Activated CD8-positive, alpha-beta memory T cell treated with anti-CD3 and anti-CD28 coated beads for 1 hour (primary cell): ENCODE measurements around the gene AGBL4.
"Not testable (repeated sequence)": the region's sequence is repeated elsewhere in the genome, so short reads cannot be mapped to it uniquely, and the experiment has no call there.

Experiments used
- DNase-seq, 2 donors: peaks; one replicate each; pipeline ENCODE4 v3.0.0-alpha.2; 2020; ENCODE audit warnings: low read depth in 1 of 2; ENCODE audit errors: extremely low read depth in 1 of 2

Gene AGBL4

DNA sequence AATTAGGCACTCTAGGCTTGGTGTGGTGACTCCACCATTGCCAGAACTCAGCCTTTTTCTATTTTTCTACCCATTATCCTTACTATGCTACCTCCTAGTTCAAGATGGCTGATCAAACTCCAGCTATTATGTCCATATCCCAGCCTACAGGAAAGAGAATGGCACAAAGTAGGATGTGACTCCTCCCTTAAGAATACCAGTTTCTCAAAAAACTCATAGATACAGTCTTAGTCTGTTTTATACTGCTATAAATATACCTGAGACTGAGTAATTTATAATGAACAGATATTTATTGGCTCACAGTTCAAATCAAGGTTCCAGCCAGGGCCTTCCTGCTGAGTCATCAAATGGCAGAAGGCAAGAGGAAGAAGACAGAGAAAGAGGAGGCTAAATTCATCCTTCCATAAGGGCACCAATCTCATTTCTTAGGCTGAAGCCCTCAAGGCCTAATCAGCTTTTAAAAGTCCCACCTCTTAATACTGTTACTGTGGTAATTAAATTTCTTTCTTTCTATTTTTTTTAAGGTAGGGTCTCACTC lies 704.3 kb downstream of the AGBL4 start:
- no peak for DNase-seq

DNA sequence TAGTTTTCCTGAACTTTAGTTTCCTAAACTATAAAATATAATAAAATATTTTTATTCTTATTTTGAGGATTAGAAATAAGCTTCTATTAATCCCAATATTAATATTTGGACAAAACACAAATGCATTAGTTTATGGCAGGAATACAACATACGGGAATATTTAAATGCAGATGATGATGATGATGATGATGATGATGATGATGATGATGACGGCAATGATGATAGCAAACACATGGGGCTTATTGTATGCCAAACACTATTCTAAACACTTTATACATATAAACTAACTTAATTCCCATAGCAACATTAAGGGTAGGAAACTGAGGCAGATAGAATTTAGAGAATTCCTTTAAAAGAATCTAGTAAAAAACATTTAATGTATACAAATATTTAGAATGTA lies 705.5 kb downstream of the AGBL4 start:
- no peak for DNase-seq

DNA sequence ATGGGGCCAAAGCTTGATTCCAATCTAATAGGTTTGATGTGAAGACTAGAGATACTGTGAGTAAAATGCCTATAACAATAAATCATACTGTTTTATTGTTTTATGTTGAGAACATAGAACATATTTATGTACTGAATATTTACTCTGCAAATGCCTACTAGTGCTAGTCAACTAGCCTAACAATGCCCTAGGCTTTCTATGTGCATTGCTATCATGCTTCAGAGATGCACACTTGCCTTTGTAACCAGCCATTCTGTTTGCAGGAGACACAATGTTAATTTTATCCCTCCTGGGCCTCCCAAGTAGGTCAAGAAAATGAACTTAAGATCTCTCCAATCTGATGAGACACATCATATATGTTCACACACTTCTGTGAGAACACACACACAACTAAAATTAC lies 716.3 kb downstream of the AGBL4 start:
- no peak for DNase-seq

DNA sequence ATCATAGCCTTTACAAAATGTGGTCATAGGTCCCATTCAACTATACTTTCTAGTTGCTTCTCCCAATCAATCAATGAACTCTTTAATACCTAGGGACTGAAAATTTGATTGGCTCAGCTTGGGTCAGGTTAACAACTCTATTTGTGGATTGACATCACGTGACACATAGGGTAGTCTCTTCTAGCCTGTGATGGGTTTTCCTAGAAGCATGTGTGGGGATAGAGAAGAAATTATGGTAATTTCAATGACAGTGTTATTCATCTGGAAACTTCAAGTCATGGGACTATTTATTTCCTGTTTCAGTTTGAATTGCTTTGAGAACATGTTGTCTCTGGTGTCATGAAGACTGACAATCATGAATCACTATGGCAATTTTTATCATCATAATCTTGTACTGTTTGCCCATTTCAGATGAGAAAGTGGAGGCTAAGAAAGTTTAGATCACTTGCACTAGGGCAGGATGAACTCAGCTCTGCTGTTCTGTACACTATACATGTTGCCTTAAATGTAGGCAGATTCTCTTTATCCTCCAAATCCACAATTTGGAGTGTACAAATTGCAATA lies 717.2 kb downstream of the AGBL4 start:
- no peak for DNase-seq

DNA sequence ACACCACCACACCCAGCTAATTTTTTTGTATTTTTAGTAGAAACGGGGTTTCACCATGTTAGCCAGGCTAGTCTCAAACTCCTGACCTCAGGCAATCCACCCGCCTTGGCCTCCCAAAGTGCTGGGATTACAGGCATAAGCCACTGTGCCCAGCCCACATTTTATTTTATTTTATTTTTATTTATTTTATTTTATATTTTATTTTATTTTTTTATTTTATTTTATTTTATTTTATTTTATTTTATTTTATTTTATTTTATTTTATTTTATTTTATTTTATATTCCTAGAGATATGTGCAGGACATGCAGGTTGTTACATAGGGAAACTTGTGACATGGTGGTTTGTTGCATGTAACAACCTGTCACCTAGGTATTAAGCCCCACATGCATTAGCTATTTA lies 721.4 kb downstream of the AGBL4 start:
- not testable (repeated sequence) for DNase-seq

DNA sequence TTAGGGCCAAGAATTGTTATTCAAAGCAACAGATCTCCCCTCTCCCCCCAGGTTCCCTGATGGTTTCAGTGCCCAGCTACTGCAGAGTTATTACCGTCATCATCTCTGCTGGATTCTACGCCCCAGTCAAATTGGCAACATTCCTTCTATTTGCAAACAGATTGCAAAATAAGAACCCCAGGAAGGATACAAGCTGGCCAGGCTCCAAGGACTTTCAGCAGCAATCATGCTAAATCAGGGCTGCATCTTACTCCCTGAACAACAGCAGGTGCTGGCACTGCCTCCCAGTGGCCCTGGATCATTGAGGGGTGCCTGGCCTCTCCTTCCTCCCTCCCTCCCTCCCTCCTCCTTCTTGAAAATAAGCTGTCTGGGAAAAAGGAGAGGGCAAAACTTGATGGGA lies 725.5 kb downstream of the AGBL4 start:
- DNase-seq, result no peak

DNA sequence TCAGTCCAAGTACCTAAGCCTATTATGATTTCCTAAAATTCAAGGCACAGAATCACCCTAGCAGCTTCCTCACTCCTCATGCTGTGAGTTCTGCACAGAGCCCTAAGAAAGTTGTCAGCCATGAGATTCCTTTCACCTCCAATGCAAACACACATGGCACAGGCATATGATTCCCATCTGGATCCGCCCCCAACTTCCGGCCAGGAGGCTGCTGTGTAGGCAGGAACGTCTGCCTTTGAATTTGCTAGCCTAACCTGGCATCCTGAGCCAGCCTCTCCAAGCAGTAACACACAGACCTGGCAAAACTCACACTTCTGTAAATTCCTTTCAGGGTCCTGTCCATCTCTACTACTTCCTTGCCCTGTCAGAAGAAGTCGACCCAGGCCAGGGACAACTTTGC lies 726.0 kb downstream of the AGBL4 start:
- no peak for DNase-seq

DNA sequence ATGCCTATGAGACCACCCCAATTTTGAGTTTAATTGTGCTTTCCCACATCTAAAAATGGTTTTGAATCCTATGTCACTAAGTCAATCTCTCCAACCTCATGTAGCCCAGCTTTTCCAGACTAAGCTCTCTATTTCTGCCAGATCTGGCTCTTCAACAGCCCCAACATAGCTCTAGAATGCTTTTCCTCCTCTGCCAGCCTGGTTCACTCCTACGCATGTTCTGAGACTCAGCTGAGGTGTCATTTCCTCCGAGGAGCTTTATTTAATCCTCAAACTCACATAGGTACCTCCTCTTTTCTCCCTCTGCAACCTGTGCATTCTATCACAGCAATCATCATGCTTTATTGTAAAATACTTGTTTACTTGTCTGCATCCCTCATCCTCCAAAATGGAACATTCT lies 729.2 kb downstream of the AGBL4 start:
- no peak for DNase-seq

DNA sequence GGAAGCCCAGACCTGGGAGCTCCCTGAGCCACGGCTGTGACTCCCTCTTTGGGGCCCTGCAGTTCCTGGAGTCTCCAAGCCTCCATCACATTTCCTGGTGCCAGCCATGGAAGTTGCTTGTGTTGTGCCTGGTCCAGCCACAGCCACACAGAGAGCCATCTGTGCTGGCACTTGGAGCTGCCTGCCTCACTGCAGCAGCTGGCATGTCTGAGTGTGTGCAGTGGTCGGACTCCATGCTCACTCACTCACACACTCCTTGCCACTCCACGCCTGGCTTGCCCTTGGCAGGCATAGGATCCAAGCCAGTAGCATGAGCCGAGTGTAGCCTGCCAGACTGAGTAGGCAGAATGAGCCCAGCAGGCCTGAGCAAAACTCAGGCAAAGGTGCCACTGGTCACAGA lies 730.7 kb downstream of the AGBL4 start:
- no peak for DNase-seq

DNA sequence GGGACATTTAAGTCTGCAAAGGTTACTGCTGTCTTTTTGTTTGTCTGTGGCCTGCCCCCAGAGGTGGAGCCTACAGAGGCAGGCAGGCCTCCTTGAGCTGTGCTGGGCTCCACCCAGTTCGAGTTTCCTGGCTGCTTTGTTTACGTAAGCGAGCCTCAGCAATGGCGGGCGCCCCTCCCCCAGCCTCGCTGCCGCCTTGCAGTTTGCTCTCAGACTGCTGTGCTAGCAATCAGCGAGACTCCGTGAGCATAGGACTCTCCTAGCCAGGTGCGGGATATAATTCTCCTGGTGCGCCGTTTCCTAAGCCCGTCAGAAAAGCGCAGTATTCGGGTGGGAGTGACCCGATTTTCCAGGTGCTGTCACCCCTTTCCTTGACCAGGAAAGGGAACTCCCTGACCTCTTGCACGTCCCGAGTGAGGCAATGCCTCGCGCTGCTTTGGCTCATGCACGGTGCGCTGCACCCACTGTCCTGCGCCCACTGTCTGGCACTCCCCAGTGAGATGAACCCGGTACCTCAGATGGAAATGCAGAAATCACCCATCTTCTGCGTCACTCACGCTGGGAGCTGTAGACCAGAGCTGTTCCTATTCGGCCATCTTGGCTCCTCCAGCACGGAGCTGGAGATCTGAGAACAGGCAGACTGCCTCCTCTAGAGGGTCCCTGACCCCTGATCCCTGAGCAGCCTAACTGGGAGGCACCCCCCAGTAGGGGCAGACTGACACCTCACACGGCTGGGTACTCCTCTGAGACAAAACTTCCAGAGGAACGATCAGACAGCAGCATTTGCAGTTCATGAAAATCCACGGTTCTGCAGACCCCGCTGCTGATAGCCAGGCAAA lies 766.3 kb downstream of the AGBL4 start:
- not testable (repeated sequence) for DNase-seq

DNA sequence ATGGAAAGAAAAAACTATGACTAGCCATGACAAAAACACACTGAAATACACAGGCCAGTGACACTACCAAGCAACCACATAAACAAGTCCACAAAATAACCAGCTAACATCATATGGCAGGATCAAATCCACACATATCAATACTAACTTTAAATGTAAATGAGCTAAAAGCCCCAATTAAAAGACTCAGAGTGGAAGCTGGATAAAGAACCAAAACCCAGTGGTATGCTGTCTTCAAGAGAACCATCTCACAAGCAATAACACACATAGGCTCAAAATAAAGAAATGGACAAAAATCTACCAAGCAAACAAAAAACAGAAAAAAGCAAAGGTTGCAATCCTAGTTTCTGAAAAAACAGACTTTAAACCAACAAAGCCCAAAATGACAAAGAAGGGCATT lies 770.8 kb downstream of the AGBL4 start:
- DNase-seq, result no peak

DNA sequence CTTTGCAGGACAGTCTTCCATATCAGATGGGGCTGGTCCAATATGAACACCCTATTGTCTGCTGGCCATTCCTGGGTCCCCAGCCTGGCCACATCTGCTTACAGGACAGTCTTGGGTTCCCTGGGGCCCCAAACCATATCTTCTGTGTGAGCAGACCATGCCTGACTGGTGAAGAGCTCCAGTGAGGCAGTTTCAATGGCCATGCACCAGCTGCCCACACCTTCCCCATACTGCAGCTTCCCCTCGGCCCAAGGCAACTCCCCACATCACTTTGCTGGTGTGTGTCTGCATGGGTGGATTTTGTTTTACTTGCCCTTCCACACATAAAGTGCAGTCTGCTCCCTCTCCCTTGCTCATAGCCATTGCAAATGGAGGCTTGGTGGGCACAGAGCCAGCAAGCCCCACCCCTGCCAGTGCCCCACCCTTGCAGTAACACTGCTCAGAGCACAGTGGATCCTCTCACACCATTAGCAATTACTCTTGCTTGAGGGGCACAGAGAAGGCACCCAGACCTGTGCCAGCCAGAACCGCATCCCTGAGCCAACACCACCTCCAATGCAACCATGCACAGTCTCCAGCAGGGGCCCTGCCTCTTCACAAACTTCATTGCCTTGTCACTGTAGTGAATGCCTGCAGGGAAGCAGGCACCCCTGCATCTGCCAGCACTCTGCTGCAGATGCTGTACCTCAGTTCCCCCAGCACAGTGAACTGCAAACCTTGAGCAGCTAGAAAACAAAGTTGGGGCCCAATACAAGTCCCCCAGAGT lies 772.6 kb downstream of the AGBL4 start:
- no peak for DNase-seq

DNA sequence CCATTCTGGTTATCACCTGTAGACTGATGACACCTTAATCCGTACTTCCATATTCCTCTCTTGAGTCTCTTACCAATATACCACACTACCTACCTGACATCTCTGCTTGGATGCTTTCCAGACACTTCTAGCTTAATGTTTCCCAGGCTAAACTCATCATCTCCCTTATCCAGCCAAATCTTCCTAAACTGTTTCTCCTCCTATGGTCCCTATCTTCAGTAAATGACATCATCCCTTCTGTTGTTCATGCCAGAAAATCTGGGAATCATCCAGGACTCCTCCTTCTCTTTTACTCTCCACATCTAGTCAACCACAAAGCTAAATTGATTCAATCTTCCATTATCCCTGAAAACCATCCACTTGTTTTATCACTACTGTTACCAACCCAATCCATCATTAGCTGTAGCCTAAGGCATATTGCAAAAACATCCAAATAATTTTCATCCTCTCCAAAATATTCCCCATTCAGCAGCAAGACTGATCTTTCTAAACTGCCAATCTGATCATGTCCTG lies 783.0 kb downstream of the AGBL4 start:
- no peak for DNase-seq

DNA sequence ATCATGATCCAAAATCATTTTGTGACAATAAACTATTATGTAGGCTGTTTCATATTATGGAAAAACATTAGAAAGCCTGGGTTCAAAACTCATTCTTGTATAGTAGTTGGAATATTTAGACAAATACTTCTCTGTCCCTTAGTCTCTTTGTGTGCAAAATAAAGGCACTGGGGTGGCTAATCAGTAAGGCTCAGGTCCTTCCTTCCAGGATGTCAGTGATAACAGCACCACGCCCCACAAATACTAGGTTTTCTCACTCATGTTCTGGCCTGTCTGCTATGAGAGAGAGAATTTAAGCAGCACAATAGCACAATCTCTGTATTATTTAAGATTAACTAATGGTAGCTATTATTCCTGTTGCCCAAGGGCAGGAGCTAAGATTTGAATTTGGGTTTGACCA lies 788.8 kb downstream of the AGBL4 start:
- no peak for DNase-seq

DNA sequence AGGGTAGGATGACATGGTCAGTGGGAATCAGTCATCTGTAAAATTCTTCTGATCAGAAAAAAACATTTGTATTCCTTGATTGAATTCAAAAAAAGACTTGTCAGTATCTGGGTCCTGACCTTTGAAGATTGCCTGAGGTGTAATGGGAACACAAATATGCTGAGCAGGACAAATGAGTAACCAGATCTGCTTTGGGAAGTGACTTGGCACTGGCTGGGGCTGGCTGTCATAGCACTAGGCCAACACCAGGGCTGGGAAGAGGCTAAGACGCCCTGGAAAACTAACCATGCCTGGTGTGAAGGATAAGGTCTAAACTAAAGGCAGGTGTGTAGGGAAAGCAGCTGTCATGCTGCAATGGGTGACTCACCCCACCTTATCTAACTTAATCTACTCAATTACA lies 794.2 kb downstream of the AGBL4 start:
- DNase-seq, result no peak

DNA sequence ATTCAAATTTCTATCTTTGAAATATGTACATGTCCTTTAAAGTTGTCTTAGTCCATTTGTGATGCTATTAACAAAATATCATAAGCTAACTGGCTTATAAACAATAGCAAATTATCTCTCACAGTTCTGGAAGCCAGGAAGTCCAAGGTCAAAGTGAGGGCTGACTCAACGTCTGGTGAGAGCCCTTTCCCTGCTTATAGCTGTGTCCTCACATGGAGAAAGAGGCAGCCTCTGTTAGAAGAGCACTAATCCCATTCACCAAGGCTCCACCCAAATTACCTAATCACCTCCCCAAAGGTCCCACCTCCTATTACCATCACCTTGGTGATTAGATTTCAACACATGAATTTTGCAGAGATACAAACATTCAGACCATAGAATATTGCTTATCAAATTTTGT lies 797.0 kb downstream of the AGBL4 start:
- no peak for DNase-seq

DNA sequence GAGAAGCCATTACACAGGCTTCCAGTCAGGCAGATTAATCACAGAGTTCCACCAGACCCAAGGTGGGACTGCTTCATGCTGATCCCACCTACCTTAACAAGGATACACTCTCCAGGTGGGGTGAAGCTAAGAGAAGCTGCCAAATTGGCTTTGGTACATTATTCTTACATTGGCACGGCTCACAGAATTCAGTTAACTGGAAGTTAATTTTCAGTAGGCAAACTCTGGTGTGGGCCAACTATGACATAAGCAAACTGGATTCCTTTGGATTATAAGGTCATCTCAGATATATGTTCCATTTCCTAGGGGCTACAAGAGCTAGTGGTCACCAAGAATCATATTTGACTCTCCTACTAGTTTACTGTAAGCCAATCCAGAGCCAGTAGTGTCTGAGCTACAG lies 798.3 kb downstream of the AGBL4 start:
- DNase-seq, result no peak

DNA sequence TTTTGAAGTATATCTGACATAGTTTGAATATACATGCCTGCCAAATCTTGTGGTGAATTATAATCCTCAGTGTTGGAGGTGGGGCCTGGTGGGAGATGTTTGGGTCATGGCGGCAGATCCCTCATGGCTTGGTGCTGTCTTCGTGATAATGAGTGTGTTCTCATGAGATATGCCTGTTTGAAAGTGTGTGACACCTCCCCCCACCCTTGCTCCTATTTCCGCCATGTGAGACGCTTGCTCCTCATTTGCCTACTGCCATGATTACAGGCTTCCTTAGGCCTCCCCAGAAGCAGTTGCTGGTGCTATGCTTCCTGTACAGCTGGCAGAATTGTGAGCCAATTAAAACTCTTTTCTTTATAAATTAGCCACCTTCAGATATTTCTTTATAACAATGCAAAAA lies 810.5 kb downstream of the AGBL4 start:
- DNase-seq, result no peak

DNA sequence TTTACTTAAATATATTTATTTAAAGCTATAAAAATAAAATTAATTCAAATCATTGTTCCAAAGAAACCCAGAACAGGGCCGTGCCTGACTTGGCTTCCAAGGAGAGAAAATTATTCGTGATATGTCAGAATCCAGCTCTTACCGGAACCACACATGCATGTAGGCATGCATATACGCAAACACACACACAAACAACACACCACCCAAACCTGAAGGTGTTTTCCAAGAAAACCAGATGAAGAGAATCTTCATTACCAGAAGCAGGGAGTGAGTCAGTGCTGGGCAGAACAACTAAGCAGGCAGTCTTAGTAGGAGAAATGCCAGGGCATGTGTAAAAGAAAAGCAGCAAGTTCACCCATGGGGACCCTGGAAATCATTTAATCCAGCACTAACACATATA lies 815.0 kb downstream of the AGBL4 start:
- no peak for DNase-seq

DNA sequence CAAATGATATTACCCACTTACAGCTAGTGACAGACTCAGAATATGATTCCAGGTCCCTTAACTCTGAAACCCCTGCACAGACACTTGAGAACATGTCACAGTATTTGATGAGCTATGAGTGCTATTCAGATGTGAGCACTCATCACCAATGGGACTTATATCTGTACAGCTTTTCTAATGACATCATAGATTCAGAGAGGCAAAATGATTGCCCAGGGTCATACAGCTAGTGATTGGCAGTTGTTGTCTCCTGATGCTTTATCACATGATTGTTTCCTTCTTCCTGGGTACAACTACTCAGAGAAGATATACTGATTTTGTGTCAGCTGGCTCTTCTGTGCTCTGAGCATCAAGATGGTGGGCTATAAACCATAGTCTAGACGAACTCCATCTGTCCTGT lies 819.0 kb downstream of the AGBL4 start:
- no peak for DNase-seq

DNA sequence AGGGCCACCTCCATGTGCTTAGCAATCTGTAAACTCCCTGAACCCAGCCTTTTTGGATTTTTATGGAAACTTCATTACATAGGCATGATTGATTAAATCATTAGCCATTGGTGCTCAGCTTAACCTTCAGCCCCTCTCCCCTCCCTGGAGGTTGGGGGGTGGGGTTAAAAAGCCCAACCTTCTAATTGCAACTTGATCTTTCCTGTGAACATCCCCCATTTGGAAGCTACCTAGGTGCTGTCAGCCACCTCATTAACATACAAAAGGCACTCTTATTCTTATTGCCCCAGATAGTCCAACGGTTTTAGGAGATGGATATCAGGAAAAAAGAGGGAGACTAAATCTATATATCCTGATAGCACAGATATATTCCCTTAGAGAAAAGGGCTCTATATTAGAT lies 823.0 kb downstream of the AGBL4 start:
- no peak for DNase-seq

DNA sequence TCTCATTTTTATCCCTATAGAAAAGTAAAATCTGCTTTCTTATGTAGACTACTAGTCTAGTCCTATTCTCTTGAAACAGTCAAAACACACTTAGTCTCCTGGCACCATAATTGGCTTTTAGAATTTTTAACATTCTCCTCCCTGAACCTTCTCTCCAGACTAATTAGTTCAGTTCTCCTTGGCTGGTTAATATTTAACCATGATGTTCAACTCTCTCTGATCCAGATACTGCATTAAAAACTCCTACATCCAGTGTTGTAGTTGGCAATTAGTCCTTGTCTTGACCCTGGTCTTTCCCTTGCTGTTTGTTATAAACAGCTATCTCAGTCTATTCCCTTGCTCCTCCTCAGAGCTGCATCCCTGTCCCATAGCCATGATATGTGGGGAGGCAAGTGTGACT lies 824.2 kb downstream of the AGBL4 start:
- DNase-seq, result no peak
